ENCODE results near the gene TRAK1.

The TRAK1 gene

GRCh38 chr3:42134867-42135464, 43.8 kb downstream of the TRAK1 start:
- no peak for DNase-seq
- H3K4me2 ChIP-seq (ENCODE audit: low read length) = no peak overlapping the region
- H4K91ac ChIP-seq (ENCODE audit: low read depth, low read length) = no peak overlapping the region
- H3K9ac ChIP-seq (ENCODE audit: low read length) = no peak overlapping the region
- H3K4me3 ChIP-seq (ENCODE audit: low read depth, low read length) = no peak overlapping the region
- no peak overlapping the region for H4K8ac ChIP-seq (ENCODE audit: low read depth, low read length)
- H3K79me2 ChIP-seq (ENCODE audit: control insufficient read depth, insufficient read depth, low read length, poor library complexity) = peaks cover 2% of the 10 kb centered on the region
- no peak overlapping the region for H2BK5ac ChIP-seq (ENCODE audit: low read depth, low read length, poor library complexity)
- no peak overlapping the region for H4K12ac ChIP-seq (ENCODE audit: low read depth, low read length)
- no peak overlapping the region for H3K4ac ChIP-seq (ENCODE audit: low read depth, low read length)
- no peak overlapping the region for H2BK12ac ChIP-seq (ENCODE audit: low read length)
- no peak overlapping the region for H3K18ac ChIP-seq (ENCODE audit: low read length)
- peaks cover 1% of the 10 kb centered on the region for H3K79me1 ChIP-seq (ENCODE audit: low read length)
- no peak overlapping the region for H2AFZ ChIP-seq (ENCODE audit: insufficient read depth, low read length, poor library complexity)
- H3K36me3 ChIP-seq (ENCODE audit: control insufficient read depth in 1 of 2, insufficient read depth in 2 of 2, low read length in 2 of 2) = no peaks in the 10 kb centered on the region
- WGBS (ENCODE audit: extremely low coverage, insufficient coverage, insufficient read length) = no CpG with 5 or more reads among the region's 3 CpGs
- H2BK120ac ChIP-seq (ENCODE audit: insufficient read depth, low read length, poor library complexity) = no peak overlapping the region
- H3K27ac ChIP-seq (ENCODE audit: low read depth, low read length) = no peak overlapping the region
- no peaks in the 10 kb centered on the region for H3K27me3 ChIP-seq (ENCODE audit: insufficient read depth, low read length)
- H3K23ac ChIP-seq (ENCODE audit: low read length) = no peak overlapping the region
- peaks cover 4 to 7% of the 10 kb centered on the region in 2 experiments for H3K4me1 ChIP-seq (ENCODE audit: control insufficient read depth in 1 of 2, insufficient read depth in 2 of 2, low read length in 2 of 2)
- H3K14ac ChIP-seq (ENCODE audit: low read length) = no peak overlapping the region
- no peak overlapping the region for H2AK5ac ChIP-seq (ENCODE audit: low read length)
- H3K9me3 ChIP-seq (ENCODE audit: insufficient read depth, low read depth, low read length) = peaks cover 2% of the 10 kb centered on the region

GRCh38 chr3:42139621-42140453, 48.7 kb downstream of the TRAK1 start:
- no peak overlapping the region for H3K4me3 ChIP-seq (ENCODE audit: low read depth, low read length)
- no peak overlapping the region for H3K14ac ChIP-seq (ENCODE audit: low read length)
- peaks cover 2 to 3% of the 10 kb centered on the region in 2 experiments for H3K4me1 ChIP-seq (ENCODE audit: control insufficient read depth in 1 of 2, insufficient read depth in 2 of 2, low read length in 2 of 2)
- H4K91ac ChIP-seq (ENCODE audit: low read depth, low read length) = no peak overlapping the region
- H3K4ac ChIP-seq (ENCODE audit: low read depth, low read length) = no peak overlapping the region
- no peak overlapping the region for H3K4me2 ChIP-seq (ENCODE audit: low read length)
- H2BK12ac ChIP-seq (ENCODE audit: low read length) = no peak overlapping the region
- no peak overlapping the region for H2BK5ac ChIP-seq (ENCODE audit: low read depth, low read length, poor library complexity)
- no peak for DNase-seq
- no peaks in the 10 kb centered on the region for H3K27me3 ChIP-seq (ENCODE audit: insufficient read depth, low read length)
- no peak overlapping the region for H3K27ac ChIP-seq (ENCODE audit: low read depth, low read length)
- WGBS (ENCODE audit: extremely low coverage, insufficient coverage, insufficient read length) = no CpG with 5 or more reads among the region's 16 CpGs
- no peak overlapping the region for H4K8ac ChIP-seq (ENCODE audit: low read depth, low read length)
- no peak overlapping the region for H3K23ac ChIP-seq (ENCODE audit: low read length)
- no peak overlapping the region for H4K12ac ChIP-seq (ENCODE audit: low read depth, low read length)
- no peak overlapping the region for H2BK120ac ChIP-seq (ENCODE audit: insufficient read depth, low read length, poor library complexity)
- H3K79me2 ChIP-seq (ENCODE audit: control insufficient read depth, insufficient read depth, low read length, poor library complexity) = no peaks in the 10 kb centered on the region
- no peak overlapping the region for H3K18ac ChIP-seq (ENCODE audit: low read length)
- no peaks in the 10 kb centered on the region for H3K9me3 ChIP-seq (ENCODE audit: insufficient read depth, low read depth, low read length)
- no peak overlapping the region for H2AK5ac ChIP-seq (ENCODE audit: low read length)
- H3K79me1 ChIP-seq (ENCODE audit: low read length) = no peaks in the 10 kb centered on the region
- no peaks in the 10 kb centered on the region for H3K36me3 ChIP-seq (ENCODE audit: control insufficient read depth in 1 of 2, insufficient read depth in 2 of 2, low read length in 2 of 2)
- no peak overlapping the region for H2AFZ ChIP-seq (ENCODE audit: insufficient read depth, low read length, poor library complexity)
- H3K9ac ChIP-seq (ENCODE audit: low read length) = no peak overlapping the region

- Histone ChIP-seq H2BK120ac (ENCODE audit: insufficient read depth, low read length, poor library complexity) (no peak overlapping the region), H2BK12ac (ENCODE audit: low read length) (no peak overlapping the region), H3K36me3 (ENCODE audit: control insufficient read depth in 1 of 2, insufficient read depth in 2 of 2, low read length in 2 of 2) (no peaks in the 10 kb centered on the region), H3K9me3 (ENCODE audit: insufficient read depth, low read depth, low read length) (no peaks in the 10 kb centered on the region), H4K8ac (ENCODE audit: low read depth, low read length) (no peak overlapping the region), H4K12ac (ENCODE audit: low read depth, low read length) (no peak overlapping the region), H2AFZ (ENCODE audit: insufficient read depth, low read length, poor library complexity) (no peak overlapping the region), H2AK5ac (ENCODE audit: low read length) (no peak overlapping the region), H4K91ac (ENCODE audit: low read depth, low read length) (no peak overlapping the region), H3K27me3 (ENCODE audit: insufficient read depth, low read length) (no peaks in the 10 kb centered on the region), H3K23ac (ENCODE audit: low read length) (no peak overlapping the region), H3K4me1 (ENCODE audit: control insufficient read depth in 1 of 2, insufficient read depth in 2 of 2, low read length in 2 of 2) (peaks cover 0 to 2% of the 10 kb centered on the region in 2 experiments), H3K18ac (ENCODE audit: low read length) (no peak overlapping the region), H2BK5ac (ENCODE audit: low read depth, low read length, poor library complexity) (no peak overlapping the region), H3K79me1 (ENCODE audit: low read length) (no peaks in the 10 kb centered on the region), H3K4me3 (ENCODE audit: low read depth, low read length) (no peak overlapping the region), H3K4ac (ENCODE audit: low read depth, low read length) (no peak overlapping the region), H3K14ac (ENCODE audit: low read length) (no peak overlapping the region), H3K79me2 (ENCODE audit: control insufficient read depth, insufficient read depth, low read length, poor library complexity) (no peaks in the 10 kb centered on the region), H3K4me2 (ENCODE audit: low read length) (no peak overlapping the region), H3K27ac (ENCODE audit: low read depth, low read length) (no peak overlapping the region), H3K9ac (ENCODE audit: low read length) (no peak overlapping the region)
- WGBS (ENCODE audit: extremely low coverage, insufficient coverage, insufficient read length) = no CpG with 5 or more reads among the region's 7 CpGs
- DNase-seq = no peak
Measured at GRCh38 chr3:42140665-42141203, 49.6 kb downstream of the TRAK1 start.

GRCh38 chr3:42143440-42143839, 52.3 kb downstream of the TRAK1 start:
- Histone ChIP-seq H4K12ac (ENCODE audit: low read depth, low read length) (no peak overlapping the region), H3K14ac (ENCODE audit: low read length) (no peak overlapping the region), H2AK5ac (ENCODE audit: low read length) (no peak overlapping the region), H2BK120ac (ENCODE audit: insufficient read depth, low read length, poor library complexity) (no peak overlapping the region), H2AFZ (ENCODE audit: insufficient read depth, low read length, poor library complexity) (no peak overlapping the region), H2BK5ac (ENCODE audit: low read depth, low read length, poor library complexity) (no peak overlapping the region), H3K18ac (ENCODE audit: low read length) (no peak overlapping the region), H3K4me3 (ENCODE audit: low read depth, low read length) (no peak overlapping the region), H3K79me1 (ENCODE audit: low read length) (no peaks in the 10 kb centered on the region), H3K27me3 (ENCODE audit: insufficient read depth, low read length) (no peaks in the 10 kb centered on the region), H3K79me2 (ENCODE audit: control insufficient read depth, insufficient read depth, low read length, poor library complexity) (no peaks in the 10 kb centered on the region), H2BK12ac (ENCODE audit: low read length) (no peak overlapping the region), H4K8ac (ENCODE audit: low read depth, low read length) (no peak overlapping the region), H4K91ac (ENCODE audit: low read depth, low read length) (no peak overlapping the region), H3K4me2 (ENCODE audit: low read length) (no peak overlapping the region), H3K9ac (ENCODE audit: low read length) (no peak overlapping the region), H3K4me1 (ENCODE audit: control insufficient read depth in 1 of 2, insufficient read depth in 2 of 2, low read length in 2 of 2) (peaks cover 0 to 2% of the 10 kb centered on the region in 2 experiments), H3K27ac (ENCODE audit: low read depth, low read length) (no peak overlapping the region), H3K23ac (ENCODE audit: low read length) (no peak overlapping the region), H3K36me3 (ENCODE audit: control insufficient read depth in 1 of 2, insufficient read depth in 2 of 2, low read length in 2 of 2) (no peaks in the 10 kb centered on the region), H3K9me3 (ENCODE audit: insufficient read depth, low read depth, low read length) (no peaks in the 10 kb centered on the region), H3K4ac (ENCODE audit: low read depth, low read length) (no peak overlapping the region)
- no CpG with 5 or more reads among the region's 7 CpGs for WGBS (ENCODE audit: extremely low coverage, insufficient coverage, insufficient read length)
- DNase-seq = no peak

Measured in trophoblast cell (in vitro differentiated cells and primary cell).